ENCODE data around the gene KMT2C.

DNA sequence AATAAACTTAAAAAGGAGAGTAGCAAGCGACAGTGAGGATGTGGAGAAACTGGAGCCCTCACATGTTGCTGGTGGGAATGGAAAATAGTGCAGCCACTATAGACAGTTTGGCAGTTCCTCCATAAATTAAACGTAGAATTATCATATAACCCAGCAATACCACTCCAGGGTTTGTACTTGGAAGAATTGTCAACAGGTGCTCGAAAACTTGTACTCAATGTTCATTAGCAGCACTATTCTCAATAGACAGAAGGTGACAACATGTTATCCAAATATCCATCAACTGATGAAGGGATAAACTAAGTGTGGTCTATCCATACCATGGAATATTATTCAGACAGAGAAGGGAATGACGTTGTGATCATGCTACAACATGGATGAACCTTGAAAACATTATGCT is 338.5 kb downstream of the KMT2C start:
- TF ChIP-seq, protein P1, sequence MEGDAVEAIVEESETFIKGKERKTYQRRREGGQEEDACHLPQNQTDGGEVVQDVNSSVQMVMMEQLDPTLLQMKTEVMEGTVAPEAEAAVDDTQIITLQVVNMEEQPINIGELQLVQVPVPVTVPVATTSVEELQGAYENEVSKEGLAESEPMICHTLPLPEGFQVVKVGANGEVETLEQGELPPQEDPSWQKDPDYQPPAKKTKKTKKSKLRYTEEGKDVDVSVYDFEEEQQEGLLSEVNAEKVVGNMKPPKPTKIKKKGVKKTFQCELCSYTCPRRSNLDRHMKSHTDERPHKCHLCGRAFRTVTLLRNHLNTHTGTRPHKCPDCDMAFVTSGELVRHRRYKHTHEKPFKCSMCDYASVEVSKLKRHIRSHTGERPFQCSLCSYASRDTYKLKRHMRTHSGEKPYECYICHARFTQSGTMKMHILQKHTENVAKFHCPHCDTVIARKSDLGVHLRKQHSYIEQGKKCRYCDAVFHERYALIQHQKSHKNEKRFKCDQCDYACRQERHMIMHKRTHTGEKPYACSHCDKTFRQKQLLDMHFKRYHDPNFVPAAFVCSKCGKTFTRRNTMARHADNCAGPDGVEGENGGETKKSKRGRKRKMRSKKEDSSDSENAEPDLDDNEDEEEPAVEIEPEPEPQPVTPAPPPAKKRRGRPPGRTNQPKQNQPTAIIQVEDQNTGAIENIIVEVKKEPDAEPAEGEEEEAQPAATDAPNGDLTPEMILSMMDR (IDR thresholded peaks at IDR 0.05; ENCODE audit: low read length): no peak
- no peak for TF ChIP-seq EZH2 (IDR thresholded peaks at IDR 0.05; ENCODE audit: borderline replicate concordance, low read length)
